Gastroesophageal sphincter (tissue), 3 donors: ENCODE results near the gene SNX18.

Experiments
- CTCF ChIP-seq, 4 experiments: fragments of 200-600 bp in 2 of 4; fragments of 450-650 bp in 2 of 4; sonication (generic) in 1 of 4; IDR thresholded peaks; one replicate each; pipeline ENCODE4 v1.5.1; 2017 to 2019; ENCODE audit warnings: antibody characterized with exemption in 4 of 4, mild to moderate bottlenecking in 2 of 4, moderate library complexity in 2 of 4
- POLR2AphosphoS5 ChIP-seq: sonication (generic); formaldehyde crosslinking; IDR thresholded peaks from one replicate; pipeline ENCODE4 v1.6.1; 2017; ENCODE audit warnings: antibody characterized with exemption

GRCh38 chr5:54514841-54515432 lies 2.6 kb upstream of the SNX18 start:
- TF ChIP-seq CTCF (IDR thresholded peaks at IDR 0.05), result no peak
- TF ChIP-seq POLR2AphosphoS5, result no peak
